Uterus (tissue), 2 donors: ENCODE results near the gene BSN.

ENCODE experiments used
- POLR2A ChIP-seq, 2 donors: fragments of 450-650 bp; IDR thresholded peaks; one replicate each; pipeline ENCODE4 v1.6.1; 2016; ENCODE audit warnings: antibody characterized with exemption in 2 of 2, mild to moderate bottlenecking in 1 of 2, moderate library complexity in 1 of 2
- TF ChIP-seq, protein P1 (sequence below), 4 experiments: fragments of 200-600 bp in 2 of 4; fragments of 450-650 bp in 2 of 4; sonication (generic) in 2 of 4; IDR thresholded peaks; one replicate each; pipeline ENCODE4 v1.5.1; 2016 to 2019; ENCODE audit warnings: antibody characterized with exemption in 4 of 4, mild to moderate bottlenecking in 2 of 4, moderate library complexity in 1 of 4

- TF ChIP-seq, protein P1, sequence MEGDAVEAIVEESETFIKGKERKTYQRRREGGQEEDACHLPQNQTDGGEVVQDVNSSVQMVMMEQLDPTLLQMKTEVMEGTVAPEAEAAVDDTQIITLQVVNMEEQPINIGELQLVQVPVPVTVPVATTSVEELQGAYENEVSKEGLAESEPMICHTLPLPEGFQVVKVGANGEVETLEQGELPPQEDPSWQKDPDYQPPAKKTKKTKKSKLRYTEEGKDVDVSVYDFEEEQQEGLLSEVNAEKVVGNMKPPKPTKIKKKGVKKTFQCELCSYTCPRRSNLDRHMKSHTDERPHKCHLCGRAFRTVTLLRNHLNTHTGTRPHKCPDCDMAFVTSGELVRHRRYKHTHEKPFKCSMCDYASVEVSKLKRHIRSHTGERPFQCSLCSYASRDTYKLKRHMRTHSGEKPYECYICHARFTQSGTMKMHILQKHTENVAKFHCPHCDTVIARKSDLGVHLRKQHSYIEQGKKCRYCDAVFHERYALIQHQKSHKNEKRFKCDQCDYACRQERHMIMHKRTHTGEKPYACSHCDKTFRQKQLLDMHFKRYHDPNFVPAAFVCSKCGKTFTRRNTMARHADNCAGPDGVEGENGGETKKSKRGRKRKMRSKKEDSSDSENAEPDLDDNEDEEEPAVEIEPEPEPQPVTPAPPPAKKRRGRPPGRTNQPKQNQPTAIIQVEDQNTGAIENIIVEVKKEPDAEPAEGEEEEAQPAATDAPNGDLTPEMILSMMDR (IDR thresholded peaks at IDR 0.05), result no peak
- no peak for TF ChIP-seq POLR2A (IDR thresholded peaks at IDR 0.05)
Observed at GRCh38 chr3:49607796-49608195, 53.5 kb downstream of the BSN start.
